GM18867 (cell line): ENCODE data around the gene CDK6.
"Not testable (repeated sequence)": the region's sequence is repeated elsewhere in the genome, so short reads cannot be mapped to it uniquely, and the experiment has no call there.

Experiments used
- ATAC-seq: cut with Tn5 transposase; IDR thresholded peaks from one replicate; pipeline ENCODE4 v1.9.1; 2021; ENCODE audit warnings: mild to moderate bottlenecking, moderate library complexity; ENCODE audit not compliant: unreplicated experiment

Gene CDK6

DNA sequence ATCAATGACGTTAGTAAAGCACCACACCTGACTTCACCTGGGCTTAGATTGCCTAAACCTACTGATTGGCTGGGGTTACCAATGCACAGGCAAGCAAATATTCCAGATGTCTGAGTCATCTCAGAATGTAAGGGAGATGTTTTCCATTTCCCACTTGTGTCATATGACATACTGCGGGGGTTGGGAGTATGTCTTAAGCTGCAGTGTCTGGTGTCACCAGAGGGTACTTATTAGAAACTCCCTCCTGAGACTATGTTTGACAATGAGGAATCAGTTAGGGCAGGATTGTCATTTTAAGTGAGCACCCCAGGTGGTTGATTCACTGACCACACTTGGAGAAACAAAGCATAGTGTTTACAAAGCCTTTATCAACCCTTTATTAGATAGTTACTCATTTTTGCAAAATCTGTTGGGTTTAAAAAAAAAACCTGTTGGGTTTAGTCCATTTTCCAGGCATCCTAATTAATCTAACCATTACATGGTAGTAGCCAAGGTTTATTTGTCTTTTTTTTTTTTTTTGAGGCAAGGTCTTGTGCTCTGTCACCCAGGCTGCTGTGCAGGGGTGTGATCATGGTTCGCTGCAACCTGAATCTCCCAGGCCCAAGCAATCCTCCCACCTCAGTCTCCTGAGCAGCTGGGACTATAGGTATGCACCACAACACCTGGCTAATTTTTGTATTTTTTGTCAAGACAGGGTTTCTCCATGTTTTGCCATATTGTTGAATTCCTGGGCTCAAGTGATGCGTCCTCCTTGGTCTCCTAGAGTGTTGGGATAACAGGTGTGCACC is 72.5 kb downstream of the CDK6 start:
- ATAC-seq, result no peak

- ATAC-seq, result no peak
Observed at GRCh38 chr7:92762851-92763250, 73.5 kb downstream of the CDK6 start.

GRCh38 chr7:92761391-92762097 is 74.8 kb downstream of the CDK6 start:
- ATAC-seq, result no peak

DNA sequence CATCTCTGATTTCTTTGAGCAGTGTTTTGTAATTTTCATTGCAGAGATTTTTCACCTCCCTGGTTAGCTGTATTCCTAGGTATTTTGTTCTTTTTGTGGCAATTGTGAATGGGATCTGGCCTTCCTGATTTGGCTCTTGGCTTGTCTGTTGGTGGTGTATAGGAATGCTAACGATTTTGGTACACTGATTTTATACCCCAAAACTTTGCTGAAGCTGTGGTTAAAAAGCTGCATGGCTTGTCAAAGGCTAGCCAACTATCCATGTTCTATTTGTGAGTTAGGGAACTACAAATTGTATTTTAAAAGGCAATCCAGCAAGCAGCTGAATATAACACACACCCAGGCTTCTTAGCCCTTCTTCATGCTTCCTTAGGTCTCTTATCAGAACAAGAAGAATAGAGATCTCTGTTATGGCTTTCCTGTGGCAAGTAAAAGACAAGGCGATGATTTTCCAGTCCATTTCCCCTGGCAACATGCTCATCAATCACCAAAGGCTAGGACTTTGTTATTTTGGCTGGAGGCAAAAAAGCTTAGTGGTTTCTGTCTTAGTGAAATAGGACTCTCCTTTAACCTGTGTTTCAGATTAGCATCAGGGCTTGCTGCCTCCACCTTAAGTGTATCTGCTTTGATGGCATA is 77.5 kb downstream of the CDK6 start:
- no peak for ATAC-seq

DNA sequence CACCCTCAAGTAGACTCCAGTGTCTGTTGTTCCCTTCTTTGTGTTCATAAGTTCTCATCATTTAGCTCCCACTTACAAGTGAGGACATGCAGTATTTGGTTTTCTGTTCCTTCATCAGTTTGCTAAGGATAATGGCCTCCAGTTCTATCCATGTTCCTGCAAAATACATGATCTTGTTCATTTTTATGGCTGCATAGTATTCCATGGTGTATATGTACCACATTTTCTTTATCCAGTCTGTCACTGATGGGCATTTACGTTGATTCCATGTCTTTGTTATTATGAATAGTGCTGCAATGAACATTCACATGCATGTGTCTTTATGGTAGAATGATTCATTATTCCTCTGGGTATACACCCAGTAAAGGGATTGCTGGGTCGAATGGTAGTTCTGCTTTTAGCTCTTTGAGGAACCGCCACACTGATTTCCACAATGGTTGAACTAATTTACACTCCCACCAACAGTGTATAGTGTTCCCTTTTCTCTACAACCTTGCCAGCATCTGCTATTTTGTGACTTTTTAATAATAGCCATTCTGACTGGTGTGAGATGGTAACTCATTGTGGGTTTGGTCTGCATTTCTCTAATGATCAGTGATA is 79.0 kb downstream of the CDK6 start:
- ATAC-seq, result not testable (repeated sequence)

DNA sequence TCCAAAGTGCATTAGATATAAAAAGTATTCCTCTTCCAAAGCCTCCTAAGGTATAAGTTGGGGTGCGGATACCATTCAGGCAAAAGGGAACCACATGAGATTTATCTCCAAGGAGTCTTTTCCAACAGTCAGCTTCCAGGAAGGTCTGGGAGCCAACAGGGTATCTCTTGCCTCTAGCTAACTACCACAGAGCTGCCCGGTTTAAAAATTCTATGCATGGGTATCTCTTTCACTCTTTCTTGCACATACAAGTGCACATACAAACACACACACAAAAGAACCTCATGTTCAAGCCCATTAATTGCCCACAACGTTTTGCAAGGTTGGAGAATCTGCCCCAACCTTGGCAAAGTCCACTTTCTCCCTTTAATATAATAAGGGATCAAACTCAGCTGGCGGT is 80.7 kb downstream of the CDK6 start:
- ATAC-seq, result no peak

DNA sequence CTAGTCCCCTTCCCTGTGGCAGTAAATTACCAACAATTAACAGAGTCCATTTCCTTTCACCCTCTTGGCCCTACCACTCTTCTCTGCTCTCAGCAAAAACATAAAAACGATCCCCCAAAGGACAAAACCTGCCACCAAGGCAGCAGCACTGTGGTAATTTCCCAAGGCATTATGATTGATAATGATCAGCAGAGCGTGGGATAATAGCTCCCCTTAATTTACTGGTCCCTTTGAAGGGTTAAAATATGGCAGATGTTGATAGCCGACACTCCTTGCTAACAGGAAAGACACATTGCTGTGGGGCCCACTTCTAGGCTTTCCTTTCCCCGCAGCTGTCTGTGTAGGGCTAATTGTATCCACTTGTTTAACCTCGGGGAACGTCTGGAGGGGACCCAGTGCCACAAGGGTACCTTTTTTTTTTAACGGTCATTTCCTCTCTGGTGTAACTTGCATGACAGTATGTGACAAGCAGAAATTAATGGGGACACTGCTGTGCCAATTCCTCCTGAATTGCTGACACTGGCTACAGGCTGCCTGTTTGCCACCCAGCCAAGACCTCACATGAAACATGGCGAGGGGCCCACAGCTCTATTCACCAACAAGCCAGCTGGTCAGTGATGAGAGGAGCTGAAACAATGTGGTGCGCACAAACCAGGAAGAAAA is 81.3 kb downstream of the CDK6 start:
- ATAC-seq, result no peak

- ATAC-seq, result no peak
Observed at GRCh38 chr7:92753614-92754013, 82.8 kb downstream of the CDK6 start.

DNA sequence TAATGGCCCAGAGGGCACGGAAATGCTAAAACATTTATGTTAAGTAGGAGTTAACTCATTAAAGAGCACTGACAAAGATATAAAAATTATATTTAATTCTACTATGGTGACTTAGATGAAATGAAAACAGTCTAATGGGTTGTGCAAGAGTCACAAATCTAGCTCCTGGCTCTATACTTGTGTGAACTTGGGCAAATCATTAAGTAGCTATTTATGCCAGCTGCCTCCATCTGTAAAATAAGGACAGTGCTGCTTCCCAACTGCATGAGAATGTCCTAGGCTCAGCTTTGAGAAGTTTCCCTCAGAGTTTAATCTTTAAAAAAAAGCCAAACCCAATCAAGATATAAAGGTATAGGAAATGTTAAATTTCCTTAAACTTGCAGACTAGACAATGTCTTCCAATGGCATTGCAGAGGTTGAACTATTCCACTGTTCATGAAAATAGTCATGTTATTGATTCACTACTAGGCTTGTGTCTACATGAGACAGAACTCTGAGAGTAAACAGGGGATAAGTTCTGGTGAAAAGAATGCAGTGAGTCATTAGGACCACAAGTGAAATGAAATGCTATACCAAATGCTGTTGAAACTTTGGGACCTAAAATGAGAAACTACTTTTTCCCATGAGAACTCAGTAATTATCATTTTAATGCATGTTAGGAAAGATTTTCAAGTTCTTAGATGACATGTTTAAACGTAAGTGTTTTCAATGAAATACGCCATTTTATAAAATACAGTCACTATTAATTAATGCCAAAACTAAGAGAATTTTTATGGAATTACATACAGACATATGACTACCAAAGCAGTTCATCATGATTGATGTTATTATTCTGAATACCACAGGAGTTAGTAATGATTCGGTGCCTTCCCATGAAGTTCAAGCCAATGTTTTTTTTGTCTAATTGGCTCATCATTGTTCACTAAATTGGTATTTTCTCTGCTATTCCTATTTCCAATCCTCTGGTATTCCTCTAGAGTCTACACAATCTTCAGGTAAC is 84.2 kb downstream of the CDK6 start:
- ATAC-seq, result no peak

GRCh38 chr7:92750946-92751345 is 85.4 kb downstream of the CDK6 start:
- no peak for ATAC-seq

GRCh38 chr7:92750447-92750839 is 85.9 kb downstream of the CDK6 start:
- ATAC-seq, result no peak

GRCh38 chr7:92749832-92750446 is 86.4 kb downstream of the CDK6 start:
- no peak for ATAC-seq

DNA sequence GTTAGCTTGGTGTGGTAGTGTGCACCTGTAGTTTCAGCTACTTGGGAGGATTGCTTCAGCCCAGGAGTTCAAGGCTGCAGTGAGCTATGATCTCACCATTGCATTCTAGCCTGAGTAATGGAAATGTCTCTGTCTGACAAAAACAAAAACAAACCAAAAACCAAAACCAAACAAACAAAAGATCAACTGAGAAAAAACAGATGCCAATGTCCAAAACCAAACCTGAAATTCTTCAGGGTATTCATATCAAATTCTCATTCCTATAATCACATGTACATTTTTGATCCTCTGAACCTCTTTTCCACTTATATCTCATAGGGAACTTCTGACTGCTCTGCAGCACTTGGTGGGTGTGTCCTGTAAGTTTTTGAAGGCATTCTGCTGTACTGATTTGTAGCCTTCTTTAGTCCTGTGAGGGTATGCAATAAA is 87.0 kb downstream of the CDK6 start:
- ATAC-seq, result no peak

DNA sequence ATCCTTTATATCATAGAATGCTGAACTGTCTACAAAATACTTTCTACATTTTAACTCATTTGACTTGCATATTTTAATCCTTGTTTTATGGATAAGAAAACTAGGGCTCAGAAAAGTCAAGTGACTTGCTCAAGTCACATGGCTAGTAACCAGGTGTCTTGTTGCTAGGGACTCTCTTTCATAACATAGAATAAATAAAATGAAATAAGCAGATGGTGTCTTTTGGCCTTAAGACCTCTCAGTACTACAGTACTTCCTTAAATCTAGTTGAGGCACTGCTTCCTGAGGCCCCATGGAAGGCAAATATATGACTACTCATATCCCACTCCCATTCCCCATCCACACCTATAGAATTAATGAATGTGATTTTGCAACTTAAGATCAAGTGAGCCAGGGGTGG is 87.9 kb downstream of the CDK6 start:
- ATAC-seq, result no peak

DNA sequence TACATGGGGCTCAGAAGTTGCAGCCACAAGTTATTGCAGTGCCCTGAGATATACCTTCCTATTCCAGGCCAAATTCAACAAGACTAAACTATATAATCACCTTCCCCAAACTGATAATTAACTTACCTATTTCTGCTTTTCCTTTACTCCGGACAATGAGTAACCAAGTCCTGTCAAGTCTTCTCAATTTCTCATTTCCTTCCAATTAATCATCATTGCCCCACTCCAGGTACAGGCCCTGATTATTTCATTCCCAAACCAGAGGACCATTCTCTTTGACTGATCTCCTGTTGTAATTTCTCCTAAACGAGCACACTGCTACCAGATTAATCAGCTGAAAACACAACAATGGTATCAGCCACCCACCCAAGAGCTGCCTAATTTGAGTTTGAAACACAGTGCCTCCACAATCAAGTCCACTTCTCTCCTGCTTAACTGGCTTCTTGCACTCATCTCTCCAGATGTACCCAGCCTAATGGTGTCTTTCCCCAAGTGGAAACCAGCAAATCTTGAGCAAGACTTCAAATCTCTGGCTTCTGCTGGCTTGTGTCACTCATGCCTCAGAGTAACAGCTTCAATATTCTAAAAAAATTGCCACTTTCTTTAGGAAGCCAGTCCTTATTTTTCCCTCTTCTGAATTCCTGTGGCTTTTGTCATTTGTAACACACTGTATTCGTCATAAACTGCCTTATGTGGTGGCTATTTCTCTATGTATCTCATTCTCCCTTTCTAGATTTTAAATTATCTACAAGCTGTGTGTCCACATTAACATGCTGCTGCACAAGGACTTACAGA is 89.1 kb downstream of the CDK6 start:
- ATAC-seq, result no peak

DNA sequence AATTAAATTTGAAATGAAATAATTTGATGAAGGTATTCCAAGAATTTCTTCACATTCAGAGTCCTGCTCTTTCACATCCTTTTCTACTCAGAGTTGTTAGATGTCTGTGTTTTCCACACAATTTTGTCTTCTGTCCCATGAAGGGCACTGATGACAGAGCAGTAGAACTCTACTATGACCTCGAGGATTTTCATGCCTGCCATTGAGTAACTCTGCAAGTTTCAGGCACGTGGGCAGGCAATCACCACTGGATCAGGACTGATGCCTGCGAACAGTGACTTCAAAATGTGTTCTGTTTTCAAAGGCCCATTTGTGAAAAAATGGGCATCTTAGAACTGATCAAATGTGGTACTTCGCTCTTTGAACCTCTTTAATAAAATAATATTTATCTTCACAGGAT is 91.1 kb downstream of the CDK6 start:
- ATAC-seq, result no peak

DNA sequence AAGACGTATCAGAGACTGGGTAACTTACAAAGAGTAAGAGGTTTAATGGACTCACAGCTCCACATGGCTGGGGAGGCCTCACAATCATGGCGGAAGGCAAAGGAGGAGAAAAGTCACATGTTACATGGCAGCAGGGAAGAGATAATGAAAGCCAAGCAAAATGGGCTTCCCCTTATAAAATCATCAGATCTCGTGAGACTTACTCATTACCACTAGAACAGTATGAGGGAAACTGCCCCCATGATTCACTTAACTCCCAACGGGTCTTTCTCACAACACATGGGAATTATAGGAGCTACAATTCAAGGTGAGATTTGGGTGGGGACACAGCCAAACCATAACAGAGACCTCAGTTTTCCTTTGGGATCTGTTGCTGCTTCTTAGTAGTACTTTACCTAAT is 92.2 kb downstream of the CDK6 start:
- not testable (repeated sequence) for ATAC-seq

GRCh38 chr7:92742186-92742585 is 94.2 kb downstream of the CDK6 start:
- no peak for ATAC-seq

- no peak for ATAC-seq
Observed at GRCh38 chr7:92740700-92741126, 95.7 kb downstream of the CDK6 start.
